SHP77 (cell line): ENCODE data around the gene XPNPEP3.
"Not testable (repeated sequence)": the region's sequence is repeated elsewhere in the genome, so short reads cannot be mapped to it uniquely, and the experiment has no call there.

Experiments
- DNase-seq, 2 experiments: peaks; one replicate each; lab custom pipeline; 2025; lab: John Stamatoyannopoulos, UW

The XPNPEP3 gene

GRCh38 chr22:40857309-40857855, 434 bp downstream of the XPNPEP3 start:
- no peak for DNase-seq

- no peak for DNase-seq
Observed at GRCh38 chr22:40862013-40862412, 5.1 kb downstream of the XPNPEP3 start, which contains the start of gene DNAJB7. Gene DNAJB7 (minus strand): TSS chr22:40862113. CDS start chr22:40861994, 119 bp downstream.

- no peak for DNase-seq
Observed at GRCh38 chr22:40862537-40862936, 5.6 kb downstream of the XPNPEP3 start.

- no peak for DNase-seq
Observed at GRCh38 chr22:40867109-40867508, 10.2 kb downstream of the XPNPEP3 start.

GRCh38 chr22:40868379-40868778, 11.4 kb downstream of the XPNPEP3 start:
- DNase-seq: not testable (repeated sequence)

GRCh38 chr22:40874016-40874415, 17.1 kb downstream of the XPNPEP3 start:
- no peak for DNase-seq

GRCh38 chr22:40875111-40875510, 18.2 kb downstream of the XPNPEP3 start:
- DNase-seq: no peak

DNA sequence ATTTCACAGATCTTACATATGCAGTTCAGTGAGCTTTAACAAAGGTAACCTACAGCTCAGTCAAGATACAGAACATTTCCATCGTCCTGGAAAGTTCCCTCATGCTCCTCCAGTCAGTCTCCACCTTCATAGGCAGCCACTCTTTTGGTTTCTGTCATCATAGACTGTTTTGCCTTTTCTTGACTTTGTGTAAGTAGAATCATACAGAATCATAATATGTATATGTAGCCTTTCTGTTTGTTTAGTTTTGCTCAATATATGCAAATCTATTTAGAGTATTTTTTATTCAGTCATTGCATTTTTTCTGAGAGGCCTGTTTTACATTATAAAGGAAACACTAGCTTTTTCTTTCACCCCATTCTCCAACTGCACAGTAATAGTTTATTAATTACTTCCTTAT, 20.0 kb downstream of the XPNPEP3 start:
- no peak for DNase-seq

DNA sequence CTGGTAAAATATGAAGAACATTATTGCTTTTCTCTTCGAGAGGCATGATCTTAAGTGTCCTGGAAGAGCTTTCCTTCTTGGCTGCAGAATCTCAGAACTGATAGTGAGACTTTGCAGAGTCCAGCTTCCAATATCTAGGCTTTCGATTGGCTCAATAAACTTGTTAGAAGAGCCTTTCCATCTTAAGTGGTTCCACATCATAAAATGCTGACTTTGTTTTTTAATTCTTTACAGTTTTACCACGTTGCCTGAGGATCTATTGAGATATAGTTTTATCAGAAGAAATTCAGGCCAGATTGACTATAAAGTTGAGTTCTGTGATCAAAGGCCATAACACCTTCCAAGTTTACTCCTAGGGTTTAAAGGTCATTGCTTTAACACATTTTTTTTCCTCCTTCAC, 20.5 kb downstream of the XPNPEP3 start:
- no peak for DNase-seq

- no peak for DNase-seq
Observed at GRCh38 chr22:40878922-40879321, 22.0 kb downstream of the XPNPEP3 start.

- no peak for DNase-seq
Observed at GRCh38 chr22:40889116-40889515, 32.2 kb downstream of the XPNPEP3 start.

DNA sequence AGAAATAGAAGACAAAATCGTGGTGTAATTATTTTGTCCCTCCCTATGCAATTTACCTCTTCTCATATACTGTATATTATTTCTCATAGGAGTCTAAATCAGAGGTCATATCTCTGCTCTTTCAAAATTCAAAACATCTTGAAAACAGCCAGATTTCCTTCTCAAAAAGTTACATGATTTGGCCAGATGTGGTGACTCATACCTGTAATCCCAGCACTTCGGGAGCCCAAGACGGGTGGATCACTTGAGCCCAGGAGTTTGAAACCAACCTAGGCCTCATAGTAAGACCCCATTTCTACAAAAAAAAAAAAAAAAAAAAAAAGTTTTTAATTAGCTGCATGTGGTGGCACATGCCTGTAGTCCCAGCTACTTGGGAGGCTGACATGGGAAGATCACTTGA, 33.9 kb downstream of the XPNPEP3 start:
- no peak for DNase-seq

- DNase-seq: no peak
Observed at GRCh38 chr22:40894417-40894816, 37.5 kb downstream of the XPNPEP3 start.

DNA sequence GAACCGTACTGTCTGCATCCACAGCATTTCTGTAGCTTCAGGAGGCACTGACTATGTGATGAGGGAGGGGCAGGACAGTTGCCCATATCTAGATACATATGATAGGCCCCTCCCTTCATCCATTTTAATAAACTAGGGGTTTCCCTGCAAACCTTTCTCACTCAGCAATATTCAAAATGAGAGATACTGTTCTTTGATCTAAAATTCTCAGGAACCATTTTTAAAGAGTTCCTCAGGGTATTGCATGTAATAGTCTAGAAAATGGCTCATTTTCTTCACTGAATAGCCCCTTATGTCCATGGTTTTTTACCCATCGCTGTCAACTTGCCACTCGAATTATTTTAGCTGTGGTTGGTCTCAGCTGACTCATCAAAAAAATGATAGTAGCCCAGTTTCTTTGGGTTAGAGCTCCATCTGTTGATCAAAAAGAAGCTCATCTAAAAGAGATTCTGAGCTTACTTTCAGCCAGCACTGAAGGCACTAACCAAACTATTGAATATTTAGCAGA, 42.0 kb downstream of the XPNPEP3 start:
- peak; percentile 17 for DNase-seq

- no peak for DNase-seq
Observed at GRCh38 chr22:40904101-40904500, 47.2 kb downstream of the XPNPEP3 start.

DNA sequence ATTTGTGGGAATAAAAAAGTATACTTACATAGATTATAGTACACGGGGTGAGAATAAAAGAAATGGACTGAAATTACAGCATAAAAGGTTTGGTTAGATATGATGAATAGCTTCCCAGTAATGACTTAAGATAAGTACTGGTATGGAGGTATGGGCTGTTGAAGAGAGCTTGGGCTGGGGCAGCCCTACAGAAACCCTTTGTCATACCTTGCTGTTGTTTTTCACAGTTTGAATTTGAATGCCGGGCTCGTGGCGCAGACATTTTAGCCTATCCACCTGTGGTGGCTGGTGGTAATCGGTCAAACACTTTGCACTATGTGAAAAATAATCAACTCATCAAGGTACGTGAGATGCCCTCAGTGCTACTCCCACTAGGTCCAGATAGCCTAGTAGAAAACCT, 51.9 kb downstream of the XPNPEP3 start:
- DNase-seq: no peak

DNA sequence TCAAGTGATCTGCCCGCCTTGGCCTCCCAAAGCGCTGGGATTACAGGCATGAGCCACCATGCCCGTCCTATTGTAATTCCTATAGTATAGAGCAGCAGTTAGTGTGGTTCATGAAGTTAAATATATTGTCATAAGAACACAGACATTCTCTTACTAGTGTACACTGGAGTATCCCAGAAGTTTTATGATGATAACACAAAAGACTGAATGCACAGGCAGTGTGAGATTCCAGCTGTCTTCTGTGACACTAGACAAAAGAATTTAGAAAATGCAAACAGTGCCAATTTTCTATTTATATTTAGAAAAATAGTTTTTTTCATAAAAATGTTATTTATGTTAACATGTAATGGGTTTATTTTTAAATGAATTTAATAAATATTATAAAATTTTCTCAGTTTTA, 54.8 kb downstream of the XPNPEP3 start:
- DNase-seq: no peak

DNA sequence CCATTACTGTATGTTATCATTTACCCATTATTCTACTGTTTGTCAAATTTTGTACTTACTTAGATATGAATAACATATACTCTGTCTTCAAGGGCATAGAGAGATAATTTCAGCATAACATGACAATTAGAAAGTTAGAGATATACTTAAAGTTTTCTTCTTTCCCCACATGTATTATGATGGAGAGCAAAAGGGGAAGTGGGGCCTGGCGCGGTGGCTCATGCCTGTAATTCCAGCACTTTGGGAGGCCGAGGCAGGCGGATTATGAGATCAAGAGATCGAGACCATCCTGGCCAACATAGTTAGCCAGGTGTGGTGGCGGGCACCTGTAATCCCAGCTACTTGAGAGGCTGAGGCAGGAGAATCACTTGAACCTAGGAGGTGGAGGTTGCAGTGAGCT, 56.0 kb downstream of the XPNPEP3 start:
- not testable (repeated sequence) for DNase-seq

- DNase-seq: no peak
Observed at GRCh38 chr22:40919446-40919845, 62.5 kb downstream of the XPNPEP3 start.

GRCh38 chr22:40920526-40920925, 63.6 kb downstream of the XPNPEP3 start:
- DNase-seq: no peak

DNA sequence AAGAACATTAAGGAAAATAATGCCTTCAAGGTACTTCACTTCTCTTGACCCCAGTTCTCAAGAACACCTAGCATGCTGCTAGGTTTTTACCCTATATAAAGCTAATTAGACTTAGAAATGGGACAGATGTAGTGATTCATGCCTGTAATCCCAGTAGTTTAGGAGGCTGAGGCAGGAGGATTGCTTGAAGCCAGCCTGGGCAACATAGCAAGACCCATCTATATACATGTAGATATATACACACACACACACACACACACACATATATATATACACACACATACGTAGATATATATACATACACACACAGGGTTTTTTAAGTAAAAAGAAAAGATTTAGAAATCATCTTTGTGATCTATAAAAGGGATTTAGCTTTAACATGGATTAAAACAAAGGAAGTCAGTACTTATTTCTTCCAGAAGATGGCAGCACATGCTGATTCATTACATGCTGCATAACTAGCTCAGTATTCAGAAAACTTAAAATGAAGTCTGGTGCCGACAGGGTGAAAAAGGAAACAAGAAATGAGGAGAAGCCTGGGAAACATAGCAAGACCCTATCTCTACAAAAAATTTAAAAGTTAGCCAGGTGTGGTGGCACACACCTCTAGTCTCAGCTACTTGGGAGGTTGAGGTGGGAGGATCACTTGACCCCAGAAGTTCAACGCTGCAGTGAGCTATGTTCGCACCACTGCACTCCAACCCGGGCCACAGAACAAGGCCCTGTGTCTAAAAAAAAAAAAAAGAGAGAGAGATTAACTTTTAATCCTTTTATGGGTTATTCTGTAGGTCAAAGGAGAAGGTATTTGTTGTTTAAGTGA, 65.7 kb downstream of the XPNPEP3 start:
- DNase-seq: peak; percentile 28 to 34

- no peak for DNase-seq
Observed at GRCh38 chr22:40928657-40929056, 71.7 kb downstream of the XPNPEP3 start.

DNA sequence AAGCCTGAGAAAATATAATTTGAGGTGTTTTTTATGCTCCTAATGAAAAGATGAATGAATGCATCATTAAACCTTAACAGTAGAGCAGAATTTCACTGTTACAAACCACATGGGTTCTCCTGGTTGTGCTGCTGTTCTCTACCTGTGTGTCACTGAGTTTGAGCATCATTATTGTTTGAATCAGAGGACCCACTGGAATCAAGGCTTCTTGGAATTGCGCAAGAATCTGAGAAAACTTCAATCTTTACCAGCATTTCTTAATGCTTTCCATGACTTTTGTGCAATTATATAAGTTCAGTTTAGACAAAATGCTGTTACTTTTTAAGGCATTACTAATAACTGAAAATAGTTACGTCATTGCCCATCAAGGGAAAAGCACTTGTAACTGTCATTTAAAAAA, 75.4 kb downstream of the XPNPEP3 start:
- no peak for DNase-seq
